IPS-NIHi7 (cell line): ENCODE data around the gene BDH1.
A peak's percentile ranks its signal among the peaks of the same experiment; 100 is the strongest.
"Not testable (repeated sequence)": the region's sequence is repeated elsewhere in the genome, so short reads cannot be mapped to it uniquely, and the experiment has no call there.

Source experiments
- DNase-seq: peaks from one replicate; pipeline ENCODE4 v3.0.0; 2012; ENCODE audit warnings: mixed read lengths; ENCODE audit errors: extremely low spot score

The BDH1 gene

DNA sequence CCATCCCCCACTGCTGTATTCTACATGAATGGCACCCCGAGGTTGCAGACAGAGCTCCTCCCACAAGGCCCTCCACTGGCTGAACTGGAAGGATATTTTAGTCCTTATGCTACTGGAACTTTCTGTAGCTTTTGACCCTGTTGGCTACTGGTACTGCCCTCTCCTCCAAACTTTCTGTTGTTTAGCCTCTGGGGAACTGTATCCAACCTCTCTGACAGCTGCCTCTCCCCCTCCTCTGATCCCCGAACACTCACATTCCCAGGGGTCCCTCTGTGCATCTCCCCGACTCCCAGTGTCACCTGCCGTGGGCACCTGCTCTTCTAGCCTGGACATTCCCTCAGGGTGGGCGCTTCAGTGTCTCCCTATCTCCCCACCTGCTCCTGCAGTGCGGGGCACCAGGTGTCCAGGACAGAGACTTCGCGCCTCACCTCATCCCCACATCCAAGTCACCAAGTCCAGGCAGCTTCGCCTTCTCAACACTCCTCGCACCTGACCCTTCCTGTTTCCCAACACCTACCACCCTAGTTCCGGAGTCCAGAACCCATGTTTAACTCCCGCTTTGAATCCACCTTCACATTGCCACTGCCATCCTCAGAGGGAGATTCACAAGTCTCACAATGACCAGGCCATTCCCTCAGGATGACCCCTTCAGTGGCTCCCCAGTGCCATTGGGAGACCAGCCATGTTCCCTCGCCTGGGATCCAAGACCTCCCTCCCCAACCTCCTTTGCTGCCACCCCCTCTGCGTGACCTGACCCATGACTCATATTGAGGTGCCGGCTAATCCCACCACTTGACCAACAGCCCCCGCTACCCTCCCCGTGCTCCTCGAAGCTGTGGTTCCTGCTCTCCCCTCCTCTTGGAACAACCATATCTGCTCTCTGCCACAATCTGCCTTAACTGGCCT lies 34.2 kb downstream of the BDH1 start:
- no peak for DNase-seq

DNA sequence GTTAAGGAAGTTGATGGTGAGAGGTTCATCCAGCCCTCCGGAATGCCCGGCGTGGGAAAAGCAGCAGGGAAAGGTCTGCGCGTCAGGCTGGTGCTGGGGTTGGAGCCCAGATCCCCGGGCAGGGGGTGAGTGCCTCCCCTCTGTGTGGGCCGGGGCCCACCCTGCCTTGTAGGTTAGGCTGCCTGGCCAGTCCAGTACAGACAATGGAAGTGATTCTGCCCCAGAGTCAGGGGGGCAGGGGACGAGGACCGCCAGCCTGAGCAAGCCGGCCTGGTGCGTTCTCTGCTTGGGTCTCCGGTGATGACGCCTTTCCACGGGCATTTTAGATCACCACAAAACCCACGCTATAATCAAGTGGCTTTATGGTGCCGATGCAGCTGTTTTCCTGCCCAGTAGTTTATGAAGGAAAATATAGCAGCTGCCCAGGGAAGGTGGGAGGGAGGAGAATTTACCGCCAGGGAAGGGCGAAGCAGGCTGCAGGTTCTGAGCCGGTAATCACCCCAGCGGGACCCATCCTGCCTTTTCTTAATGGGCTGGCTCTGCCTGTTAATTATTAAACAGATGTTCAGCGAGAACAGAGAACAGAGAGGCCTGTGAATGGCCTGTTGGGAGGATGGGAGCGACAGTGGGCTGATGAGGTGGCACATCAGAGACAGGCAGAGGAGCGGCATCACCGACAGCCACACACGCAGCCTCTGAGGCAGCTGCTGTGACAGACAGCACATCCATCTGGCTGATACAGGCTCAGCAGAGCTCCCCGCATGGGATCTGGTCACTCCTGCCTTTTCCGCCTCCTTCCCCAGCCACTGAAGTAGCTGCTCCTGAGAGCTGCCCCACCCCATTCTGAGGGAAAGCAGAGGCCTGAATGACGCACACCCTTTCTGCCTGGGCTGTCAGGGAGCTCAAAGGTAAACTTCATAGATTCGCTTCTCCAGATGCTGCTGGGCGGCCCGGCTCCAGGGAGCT lies 35.2 kb downstream of the BDH1 start:
- peak; percentile 82 for DNase-seq

DNA sequence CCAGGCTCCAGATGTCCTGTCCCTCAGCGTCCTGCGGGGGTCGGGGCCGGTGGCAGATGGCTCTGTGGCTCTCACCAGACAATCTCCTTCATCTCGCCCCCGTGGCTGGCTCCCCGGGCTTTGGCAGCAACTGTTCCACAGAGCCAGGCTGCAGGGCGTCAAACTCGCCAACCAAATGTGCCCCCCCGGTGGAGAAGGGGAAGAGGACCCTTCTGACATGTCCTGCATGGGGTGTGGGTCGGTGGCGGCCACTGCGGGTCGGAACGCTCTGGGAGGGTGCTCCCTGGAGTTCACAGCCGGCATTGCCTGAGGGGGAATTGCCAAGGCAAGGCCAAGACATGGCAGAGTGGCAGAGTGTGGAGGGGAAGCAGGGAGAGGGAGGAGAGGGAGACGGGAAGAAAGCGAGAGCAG lies 36.0 kb downstream of the BDH1 start:
- DNase-seq, result no peak

DNA sequence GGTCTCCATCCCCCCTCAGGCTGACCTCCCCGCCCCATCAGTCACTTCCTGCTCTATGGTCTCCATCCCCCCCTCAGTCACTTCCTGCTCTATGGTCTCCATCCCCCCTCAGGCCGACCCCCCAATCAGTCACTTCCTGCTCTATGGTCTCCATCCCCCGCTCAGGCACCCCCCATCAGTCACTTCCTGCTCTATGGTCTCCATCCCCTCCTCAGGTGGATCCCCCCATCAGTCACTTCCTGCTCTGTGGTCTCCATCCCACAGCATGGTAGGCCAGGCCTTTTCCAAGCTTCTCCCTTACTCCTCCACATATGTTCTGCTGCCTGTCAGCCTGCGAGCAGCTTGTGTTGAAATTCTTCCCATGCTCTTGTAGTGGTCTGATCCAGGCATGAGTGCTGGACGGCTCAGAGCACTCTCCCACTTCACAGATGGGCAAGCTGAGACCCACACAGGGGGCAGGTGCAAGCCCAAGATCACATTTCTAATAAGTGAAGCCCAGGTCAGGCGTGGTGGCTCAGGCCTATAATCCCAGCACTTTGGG lies 36.8 kb downstream of the BDH1 start:
- DNase-seq, result no peak

DNA sequence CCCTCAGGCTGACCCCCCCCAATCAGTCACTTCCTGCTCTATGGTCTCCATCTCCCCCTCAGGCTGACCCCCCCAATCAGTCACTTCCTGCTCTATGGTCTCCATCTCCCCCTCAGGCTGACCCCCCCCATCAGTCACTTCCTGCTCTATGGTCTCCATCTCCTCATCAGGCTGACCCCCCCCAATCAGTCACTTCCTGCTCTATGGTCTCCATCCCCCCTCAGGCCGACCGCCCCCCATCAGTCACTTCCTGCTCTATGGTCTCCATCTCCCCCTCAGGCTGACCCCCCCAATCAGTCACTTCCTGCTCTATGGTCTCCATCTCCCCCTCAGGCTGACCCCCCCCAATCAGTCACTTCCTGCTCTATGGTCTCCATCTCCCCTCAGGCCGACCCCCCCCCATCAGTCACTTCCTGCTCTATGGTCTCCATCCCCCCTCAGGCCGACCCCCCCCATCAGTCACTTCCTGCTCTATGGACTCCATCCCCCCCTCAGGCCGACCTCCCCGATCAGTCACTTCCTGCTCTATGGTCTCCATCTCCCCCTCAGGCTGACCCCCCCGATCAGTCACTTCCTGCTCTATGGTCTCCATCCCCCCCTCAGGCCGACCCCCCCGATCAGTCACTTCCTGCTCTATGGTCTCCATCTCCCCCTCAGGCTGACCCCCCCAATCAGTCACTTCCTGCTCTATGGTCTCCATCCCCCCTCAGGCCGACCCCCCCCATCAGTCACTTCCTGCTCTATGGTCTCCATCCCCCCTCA lies 37.7 kb downstream of the BDH1 start:
- DNase-seq, result not testable (repeated sequence)

DNA sequence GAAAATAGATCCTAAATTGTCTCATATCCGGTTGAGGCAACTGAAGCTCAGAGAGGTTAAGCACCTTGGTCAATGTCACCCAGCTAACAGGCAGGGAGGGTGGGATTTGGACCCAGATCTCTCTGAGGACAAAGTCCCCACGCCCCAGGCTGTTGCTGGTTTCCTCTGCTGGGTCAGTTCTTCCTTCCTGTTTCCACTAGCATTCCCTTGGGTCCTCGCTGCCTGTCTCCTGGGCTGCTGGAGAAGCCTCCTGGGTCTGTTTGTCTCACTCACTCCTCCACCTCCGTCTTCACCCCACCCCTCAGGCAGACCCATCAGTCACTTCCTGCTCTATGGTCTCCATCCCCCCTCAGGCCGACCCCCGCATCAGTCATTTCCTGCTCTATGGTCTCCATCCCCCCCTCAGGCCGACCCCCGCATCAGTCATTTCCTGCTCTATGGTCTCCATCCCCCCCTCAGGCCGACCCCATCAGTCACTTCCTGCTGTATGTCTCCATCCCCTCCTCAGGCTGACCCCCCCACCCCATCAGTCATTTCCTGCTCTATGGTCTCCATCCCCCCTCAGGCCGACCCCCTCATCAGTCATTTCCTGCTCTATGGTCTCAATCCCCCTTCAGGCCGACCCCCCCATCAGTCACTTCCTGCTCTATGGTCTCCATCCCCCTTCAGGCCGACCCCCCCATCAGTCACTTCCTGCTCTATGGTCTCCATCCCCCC lies 38.7 kb downstream of the BDH1 start:
- not testable (repeated sequence) for DNase-seq

DNA sequence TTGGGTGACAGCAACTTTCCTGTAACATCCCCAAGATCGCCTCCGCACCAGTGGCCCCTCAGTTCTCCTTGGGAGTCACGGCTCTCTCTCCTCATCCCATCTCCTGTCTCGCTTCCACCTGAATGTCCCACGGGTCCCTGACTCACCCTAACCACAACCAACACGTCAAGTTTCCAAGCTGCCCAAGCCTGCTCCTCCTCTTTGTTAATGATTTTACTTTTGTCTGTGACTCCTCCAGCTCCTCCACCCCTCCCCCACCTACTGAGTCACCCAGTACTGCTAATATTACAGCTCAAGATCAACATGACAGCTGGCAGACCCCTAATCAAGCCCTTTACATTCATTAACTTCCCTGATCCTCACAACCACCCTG lies 39.3 kb downstream of the BDH1 start:
- DNase-seq, result no peak

DNA sequence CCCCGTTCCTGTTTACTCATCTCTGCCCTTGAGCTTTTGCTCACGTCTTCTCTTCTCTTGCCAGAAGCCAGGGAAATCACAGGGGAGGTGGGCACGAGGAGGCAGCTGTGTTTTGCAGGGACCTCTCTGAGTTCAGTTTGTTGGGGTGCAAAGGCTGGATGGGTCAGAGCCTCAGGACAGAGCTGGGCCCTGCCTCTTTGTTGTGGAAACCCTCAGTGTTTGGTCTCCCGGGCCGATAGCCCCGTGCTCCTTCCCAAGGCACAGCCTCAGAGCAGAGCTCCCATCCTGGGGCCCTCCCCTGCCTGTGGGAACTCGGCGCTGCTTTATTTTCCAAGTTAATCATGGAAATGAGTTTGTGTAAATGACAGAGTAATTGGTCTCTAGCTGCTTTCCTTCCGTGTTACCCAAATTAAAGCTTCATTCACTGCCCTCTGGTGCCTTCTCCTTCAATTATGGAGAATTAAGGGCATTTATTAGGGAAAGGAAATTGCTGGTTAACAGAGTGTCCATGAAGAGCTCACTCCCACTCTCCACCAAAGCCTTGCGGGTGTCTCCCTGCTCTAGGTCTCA lies 40.9 kb downstream of the BDH1 start:
- DNase-seq, result no peak

DNA sequence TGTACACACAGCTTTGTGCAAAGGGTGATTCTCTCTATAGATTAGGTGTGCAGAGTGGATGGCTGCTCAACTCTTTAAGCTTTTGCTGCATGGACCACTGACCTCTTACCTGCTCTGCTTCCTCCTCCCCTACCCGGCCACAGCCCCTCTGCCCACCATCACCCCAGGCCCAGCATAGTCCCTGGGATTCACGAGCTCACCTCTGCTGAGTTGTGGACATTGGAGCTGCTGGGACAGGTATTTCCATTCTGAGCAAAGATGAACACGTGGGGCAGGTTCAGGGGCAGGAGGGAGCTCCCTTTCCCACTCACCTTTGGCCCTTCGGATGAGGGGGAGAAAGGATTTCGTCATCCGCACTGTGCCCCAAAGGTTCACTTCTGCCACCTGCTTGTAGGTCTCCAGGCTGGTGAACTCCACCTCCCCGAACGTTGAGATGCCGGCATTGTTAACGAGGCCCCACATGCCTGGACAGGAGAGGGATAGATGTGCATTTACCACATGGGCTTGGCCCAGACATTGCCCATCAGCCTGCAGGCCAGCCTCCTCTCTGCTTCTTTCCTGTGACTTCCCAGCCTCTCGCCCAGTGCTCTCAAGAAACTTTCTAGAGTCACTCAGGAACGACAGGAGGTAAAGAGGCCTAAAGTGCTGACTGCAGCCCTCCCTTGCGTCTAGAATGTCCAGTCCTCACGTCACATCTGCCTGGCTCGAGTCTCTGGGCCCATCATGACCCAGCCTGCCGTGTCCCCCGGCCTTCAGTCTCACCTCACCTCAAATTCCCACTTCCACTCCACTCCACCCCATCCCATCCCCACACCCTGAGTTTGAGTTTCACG lies 41.6 kb downstream of the BDH1 start:
- no peak for DNase-seq

DNA sequence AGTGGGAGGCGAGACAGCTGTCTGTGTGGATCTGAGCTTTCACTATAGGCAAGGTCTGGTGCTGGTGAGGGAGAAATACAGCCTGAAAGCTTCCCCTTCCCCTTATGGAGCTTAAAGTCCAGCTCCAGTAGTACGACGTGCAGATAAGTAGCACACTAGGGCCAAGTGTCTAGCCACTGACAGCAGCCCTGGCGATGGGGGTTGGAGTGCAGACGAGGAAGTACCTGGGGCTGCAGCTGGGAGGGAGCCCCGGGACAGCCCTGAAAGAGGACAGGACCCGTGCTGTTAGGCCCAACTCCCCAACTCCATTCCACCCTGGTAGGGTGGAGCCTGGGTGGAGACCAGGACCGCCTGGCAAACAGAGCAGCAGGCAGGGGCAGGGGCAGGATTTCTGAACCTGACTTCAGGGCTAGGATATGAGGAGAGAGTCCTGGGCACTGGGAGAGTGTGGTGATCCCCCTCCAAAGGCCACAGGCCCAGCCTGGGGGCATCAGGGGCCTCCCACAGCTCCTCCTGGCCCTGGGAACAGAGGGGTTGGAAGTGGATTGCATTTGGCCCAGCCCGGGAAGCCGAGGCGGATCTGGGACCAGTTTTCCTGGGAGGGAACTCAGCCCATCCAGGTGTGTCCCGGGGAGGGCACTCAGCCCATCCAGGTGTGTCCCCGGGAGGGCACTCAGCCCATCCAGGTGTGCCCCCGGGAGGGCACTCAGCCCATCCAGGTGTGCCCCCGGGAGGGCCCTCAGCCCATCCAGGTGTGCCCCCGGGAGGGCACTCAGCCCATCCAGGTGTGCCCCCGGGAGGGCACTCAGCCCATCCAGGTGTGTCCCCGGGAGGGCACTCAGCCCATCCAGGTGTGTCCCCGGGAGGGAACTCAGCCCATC lies 42.8 kb downstream of the BDH1 start:
- no peak for DNase-seq

DNA sequence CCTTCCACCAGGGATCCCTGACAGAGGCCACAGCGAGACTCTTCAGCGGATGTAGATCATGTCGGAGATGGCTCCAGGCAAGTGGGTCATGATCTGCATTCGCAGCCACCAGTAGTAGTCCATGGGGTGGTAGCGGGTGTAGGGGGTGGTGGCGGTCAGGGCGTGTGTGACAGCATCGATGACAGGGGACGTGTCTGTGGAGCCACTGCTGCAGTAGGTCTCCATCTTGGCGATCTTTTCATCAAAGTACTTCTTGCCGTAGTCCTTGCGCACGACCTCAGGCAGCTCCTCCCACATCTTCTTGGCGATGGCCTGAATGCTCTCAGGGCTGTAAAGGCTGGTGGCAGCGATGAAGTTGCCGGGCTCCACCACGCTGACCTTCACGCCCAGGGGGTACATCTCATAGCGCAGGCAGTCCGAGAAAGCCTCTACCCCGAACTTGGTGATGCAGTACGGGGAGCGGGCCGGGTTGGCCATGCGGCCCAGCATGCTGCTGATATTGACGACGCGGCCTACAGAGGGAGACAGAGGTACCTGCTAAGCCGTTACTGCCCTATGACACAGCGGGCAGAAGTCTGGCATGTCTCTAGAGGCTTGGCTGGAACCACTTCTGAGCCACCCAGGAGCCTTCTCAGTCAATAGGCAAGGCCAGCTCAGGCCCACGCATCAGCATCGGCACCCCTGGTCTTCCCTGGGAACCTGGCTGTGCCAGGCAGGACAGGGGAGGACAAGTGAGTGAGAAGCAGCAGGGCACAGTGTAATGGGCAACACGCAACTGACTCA lies 43.7 kb downstream of the BDH1 start:
- DNase-seq, result peak; percentile 56

DNA sequence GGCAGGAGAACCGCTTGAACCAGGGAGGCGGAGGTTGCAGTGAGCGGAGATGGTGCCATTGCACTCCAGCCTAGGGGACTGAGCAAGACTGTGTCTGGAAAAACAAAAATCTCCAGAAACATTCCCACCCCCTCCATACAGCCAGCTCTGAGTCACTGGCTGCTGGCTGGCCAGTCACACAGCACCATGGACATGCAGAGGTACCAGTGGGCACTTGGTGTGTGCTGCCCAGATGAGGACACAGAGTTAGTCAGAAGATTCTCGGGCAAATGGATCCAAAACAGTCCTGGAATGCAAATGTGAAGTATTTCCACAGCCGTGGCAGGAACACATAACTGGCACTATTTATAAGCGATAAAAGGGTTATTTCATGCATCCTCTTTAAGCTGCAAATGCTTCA lies 44.6 kb downstream of the BDH1 start:
- no peak for DNase-seq

DNA sequence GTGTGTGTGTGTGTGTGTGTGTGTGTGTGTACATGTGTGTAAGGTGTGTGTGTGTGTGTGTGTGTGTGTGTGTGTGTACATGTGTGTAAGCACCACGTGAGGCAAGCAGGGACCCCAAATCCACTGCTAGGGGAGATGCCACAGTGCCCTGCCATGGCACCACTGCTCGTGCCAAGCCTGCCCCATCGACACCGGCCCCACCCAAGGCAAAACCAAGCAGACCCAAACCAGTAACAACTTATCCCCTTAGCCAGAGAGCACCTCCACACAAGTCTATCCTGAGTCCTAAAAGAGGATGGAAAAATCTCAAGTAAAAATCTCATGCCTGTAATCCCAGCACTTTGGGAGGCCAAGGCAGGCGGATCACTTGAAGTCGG lies 45.1 kb downstream of the BDH1 start:
- no peak for DNase-seq

DNA sequence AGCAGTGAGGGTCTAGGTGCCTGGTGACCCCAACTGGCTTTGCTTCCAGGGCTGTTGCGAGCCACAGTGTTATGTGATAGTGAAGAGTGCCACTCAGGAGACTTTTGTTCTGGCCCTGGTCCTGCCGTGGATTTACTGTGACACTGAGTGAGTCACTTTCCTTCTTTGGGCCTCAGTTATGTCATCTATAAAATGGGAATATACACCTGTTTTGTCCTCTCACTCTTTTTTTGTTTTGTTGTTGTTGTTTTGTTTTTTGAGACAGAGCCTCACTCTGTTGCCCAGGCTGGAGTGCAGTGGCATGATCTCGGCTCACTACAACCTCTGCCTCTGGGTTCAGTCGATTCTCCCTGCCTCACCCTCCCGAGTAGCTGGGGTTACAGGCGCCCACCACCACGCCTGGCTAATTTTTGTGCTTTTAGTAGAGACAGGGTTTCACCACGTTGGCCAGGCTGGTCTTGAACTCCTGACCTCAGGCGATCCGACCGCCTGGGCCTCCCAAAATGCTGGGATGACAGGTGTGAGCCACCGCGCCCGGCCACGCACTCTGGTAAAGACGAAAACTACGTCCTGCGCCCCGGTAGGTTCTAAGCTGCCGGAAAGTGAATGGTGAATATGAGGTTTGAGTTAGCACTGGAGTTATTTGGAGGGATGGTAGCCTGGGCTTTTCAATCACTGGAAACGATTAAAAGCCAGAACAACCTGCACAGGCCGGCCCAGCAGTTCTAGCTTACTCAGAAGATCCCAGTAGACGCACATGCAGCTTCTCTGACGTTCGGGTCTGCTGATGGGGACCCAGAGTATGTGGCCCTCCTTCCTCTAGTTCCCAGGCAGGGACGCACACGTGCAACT lies 46.6 kb downstream of the BDH1 start:
- no peak for DNase-seq

DNA sequence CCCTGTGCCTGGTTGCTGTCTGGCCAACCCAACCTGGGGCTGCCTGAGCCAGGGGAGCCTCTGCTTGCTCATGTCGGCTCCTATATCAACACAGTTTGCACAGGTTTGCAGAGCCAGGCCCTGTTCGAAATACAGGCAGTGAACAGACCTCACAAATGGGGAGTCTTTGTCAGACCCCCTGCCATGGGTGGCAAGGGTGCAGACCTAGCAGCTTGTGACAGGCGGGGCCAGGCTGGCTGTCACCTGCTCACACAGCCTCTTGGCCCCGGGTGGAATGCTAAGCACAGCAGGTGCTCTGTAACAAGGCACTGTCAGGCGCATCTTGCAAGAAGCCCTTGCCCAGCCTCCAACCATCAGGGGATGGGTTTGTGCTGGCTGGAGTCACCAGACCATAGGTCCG lies 47.3 kb downstream of the BDH1 start:
- DNase-seq, result no peak

DNA sequence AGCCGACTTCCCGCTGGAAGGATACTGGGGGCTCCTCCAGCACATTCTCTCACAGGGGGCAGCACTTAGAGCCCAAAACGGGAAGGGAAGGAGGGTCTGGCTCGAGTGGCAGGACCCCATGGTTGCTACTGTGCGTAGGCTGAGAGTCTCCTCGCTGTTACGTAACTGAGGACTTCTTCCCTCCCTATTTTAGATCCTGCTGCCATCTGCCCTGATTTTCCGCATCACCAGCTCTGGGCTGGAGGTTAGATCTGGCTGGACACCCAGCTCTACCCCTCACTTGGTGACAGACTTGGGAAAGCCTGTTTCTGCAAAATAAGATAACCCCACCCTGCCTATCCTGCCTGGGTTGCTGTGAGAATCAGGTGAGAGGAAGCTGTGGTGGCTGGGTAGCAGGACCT lies 47.7 kb downstream of the BDH1 start:
- DNase-seq, result no peak

DNA sequence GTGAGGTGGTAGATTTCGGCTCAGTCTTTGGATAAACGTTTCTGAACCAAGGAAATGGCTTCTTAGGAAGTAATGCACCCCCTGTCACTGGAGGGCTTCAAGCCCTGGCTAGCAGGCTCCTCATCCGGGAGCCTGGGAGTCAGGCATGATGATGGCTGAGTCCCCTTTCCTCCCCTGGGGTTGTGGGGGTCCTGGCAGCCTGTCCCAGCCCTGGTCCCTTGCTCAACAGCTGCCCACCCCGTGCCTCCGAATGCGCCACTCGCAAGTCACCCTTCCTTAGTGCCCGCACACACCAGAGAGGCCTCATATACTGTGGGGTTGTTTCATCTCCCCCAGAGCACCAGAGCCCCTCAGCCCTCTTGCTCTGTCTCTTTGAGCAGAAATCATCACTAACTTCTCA lies 48.2 kb downstream of the BDH1 start:
- no peak for DNase-seq
